Stimulated activated CD4-positive, alpha-beta T cell treated with anti-CD3 and anti-CD28 coated beads, Interleukin-1b, Interleukin-23, amount 100 ng/mL, for 1 hour (primary cell): ENCODE measurements around the gene MYO5B.

Experiments used
- DNase-seq, 2 donors: peaks; one replicate each; pipeline ENCODE4 v3.0.0-alpha.2; 2020; ENCODE audit warnings: low read depth in 2 of 2

MYO5B gene

DNA sequence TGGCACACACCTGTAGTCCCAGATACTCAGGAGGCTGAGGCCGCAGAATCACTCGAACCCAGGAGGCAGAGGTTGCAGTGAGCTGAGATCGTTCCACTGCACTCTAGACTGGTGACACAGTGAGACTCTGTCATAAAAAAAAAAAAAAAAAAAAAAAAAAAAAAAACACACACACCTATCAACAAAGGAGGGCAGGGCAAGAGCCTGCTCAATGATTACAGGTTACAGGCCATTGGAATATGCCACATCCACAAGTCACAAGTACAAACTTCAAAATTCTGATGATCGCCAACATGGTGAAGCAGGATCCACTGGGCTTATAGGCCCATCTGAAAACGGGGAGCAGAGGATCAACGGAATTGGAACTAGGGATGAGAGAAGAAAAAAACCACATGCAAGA, 6.3 kb downstream of the MYO5B start:
- DNase-seq, result no peak

DNA sequence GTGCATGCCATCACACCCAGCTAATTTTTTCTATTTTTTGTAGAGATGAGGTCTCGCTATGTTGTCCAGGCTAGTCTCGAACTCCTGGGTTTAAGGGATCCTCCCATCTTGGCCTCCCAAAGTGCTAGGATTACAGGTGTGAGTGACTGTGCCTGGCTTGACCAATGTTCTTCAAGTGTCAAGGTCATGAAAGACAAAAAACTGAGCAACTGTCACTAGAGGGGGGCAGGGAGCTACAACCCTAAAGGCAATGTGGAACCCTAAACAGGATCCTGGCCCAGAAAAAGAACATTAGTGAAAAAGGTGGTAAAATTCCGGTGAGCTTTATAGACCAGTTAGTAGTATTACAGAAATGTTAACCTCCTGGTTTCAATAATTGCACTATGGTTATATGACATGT, 7.3 kb downstream of the MYO5B start:
- no peak for DNase-seq

- DNase-seq, result no peak
These were observed 8.6 kb downstream of the MYO5B start for GRCh38 chr18:50186385-50186784.

DNA sequence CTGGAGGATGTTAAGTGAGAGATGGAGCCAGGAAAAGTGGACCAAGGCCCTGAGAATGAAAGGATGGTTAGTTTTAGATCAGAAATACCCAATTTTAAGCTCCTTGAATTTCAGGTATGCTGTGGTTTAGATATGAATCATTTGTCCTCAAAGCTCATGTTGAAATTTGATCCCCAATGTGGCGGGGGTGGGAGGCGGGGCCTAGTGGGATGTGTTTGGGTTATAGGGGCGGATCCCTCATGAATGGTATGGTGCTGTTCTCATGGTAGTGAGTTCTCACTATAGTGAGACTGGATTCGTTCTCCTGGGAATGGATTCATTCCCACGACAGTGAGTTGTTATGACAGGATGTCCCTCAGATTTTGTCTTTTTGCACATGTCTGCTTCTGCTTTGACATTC, 11.4 kb downstream of the MYO5B start:
- no peak for DNase-seq

- DNase-seq, result no peak
These were observed 12.4 kb downstream of the MYO5B start for GRCh38 chr18:50182511-50182910.

DNA sequence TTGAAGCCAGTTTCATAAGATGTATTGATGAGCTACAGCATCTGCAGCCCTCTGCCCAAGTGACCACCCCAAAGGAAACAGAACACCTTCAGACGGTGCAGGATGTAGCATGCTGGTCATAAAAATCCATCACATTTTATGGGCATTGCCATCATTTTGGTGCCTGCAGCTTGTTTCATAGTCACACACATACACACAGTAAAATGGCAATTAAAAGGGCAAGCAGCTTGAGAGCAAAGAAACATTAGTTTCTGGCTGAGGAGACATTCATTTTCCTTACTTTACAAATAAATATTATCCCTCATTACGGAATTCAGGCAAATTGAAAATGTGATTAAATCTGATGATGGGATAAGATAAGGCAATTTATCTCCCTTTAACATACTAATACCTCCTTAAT, 13.4 kb downstream of the MYO5B start:
- DNase-seq, result no peak

DNA sequence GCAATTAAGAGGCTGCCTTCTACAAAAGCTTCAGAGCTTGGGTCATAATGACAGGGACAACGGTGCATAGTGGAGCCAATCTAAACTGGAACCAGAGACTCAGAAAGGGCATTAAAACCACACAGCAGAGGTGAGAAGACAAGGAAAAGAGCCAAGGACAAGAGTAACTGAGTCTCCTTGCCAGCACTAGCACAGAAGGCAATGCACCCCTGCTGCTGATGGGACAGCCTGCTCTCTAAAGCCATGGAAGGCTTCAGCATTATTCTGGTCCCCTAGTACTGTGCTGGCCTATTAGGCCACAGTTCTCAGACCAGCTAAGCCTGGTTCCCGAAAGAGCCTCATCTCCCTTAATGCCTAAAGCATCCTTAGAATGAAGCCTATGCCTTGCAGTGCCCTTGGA, 15.5 kb downstream of the MYO5B start:
- no peak for DNase-seq

DNA sequence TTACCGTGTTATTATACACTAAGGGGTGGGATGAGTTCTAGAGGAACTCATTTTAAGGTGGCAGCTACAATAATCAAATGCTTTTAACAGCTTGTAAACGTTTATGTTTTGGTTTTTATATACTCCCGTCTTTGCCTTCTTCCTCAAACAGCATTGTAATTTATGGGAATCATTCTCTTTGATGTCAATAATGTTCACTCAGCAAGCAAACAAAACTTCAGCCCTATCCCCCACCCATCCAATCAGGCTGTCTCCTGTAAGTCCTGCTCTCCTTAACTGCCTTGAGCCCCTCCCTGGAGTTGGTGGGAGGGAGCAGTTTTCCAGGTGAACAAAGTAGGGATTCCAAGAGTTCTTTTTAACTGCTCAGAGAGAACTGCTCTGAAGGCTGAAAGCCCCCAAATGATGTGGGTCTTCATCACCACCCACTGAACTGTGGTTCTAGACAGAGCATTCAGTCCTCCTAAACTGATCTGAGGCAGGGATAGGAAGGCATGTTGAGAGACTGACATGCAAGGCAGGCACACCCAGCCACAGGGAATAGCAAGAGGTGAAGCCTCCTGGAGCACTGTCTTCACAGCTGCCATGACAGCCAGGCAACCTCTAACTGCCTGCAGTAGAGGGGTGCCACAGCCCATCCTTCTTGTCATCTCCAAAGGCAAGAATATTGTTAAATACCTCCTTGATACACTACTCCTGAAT, 17.5 kb downstream of the MYO5B start:
- DNase-seq, result no peak

DNA sequence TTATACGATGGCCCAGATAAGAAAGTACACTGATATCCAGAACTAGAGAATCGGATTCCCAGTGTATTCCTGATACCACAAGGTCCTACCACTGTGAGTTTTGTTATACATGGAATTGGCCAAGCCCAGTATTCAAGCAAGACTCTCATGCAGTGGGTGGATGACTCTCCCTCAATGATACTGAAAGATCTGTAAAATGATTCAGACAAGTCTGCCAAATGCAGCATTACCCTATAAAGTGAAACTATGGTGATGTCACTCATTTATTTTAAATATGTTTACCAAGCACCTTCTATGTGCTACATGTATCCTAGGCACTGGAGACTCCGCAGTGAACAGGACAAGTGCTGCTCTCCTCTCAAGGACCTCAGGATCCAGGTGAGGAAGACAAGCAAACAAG, 22.6 kb downstream of the MYO5B start:
- no peak for DNase-seq

GRCh38 chr18:50171406-50171805, 23.5 kb downstream of the MYO5B start:
- DNase-seq, result no peak

DNA sequence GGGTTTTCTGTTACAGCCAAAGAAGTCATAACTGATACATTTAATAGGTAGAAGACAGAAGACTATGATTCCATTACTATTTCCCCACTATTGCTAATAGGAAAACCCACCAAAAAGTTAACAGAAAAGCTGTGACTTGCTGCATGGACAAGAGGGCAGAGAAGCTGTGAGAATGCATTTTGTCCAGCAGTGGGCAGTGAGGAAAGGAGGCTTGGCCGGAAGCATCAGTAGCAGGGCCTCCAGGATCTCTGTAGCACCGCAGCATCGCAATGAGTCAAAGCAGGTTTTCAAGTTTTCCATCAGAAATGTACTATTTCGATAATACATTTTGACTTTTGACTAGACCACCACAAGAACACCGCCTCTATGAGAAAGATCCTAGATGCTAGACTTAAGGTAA, 24.9 kb downstream of the MYO5B start:
- DNase-seq, result no peak

GRCh38 chr18:50169149-50169548, 25.8 kb downstream of the MYO5B start:
- DNase-seq, result no peak

DNA sequence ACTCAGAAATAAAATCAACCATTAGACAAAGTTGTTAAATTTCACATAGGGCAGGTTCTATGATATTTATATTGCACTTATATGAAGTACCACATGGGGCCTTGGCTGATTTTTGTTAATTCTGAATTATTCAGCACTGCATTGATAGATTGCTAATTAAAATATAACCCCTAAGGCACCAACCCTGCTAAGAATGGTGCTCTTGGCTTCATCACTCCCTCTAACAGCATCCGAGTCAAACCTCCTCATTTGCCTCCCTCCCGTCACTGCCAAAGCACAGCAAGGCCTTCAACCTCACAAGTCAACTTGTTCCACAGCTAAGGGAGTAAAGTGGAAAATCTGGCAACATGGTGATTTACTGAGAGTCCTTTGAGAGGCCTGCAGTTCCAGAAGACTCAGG, 27.0 kb downstream of the MYO5B start:
- DNase-seq, result no peak

DNA sequence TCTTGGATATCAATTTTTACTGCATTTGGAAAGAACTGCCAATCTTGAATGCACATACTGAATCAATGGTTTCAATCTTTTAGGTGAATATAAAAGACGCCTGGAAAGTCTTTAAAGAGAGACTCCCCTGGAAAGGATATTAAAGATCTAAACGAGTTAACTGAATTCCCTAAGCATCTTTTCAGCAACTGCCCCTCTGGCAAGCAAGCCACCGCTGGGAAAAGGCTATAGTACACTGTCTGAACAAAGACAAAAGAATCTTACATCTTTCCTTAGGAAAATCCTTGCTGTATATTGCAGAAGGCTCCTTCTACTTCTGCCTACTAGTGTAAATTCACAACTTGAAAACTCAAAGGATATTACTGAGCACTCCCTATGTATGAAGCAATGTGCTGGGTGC, 28.0 kb downstream of the MYO5B start:
- no peak for DNase-seq

GRCh38 chr18:50163505-50163904, 31.4 kb downstream of the MYO5B start:
- no peak for DNase-seq

DNA sequence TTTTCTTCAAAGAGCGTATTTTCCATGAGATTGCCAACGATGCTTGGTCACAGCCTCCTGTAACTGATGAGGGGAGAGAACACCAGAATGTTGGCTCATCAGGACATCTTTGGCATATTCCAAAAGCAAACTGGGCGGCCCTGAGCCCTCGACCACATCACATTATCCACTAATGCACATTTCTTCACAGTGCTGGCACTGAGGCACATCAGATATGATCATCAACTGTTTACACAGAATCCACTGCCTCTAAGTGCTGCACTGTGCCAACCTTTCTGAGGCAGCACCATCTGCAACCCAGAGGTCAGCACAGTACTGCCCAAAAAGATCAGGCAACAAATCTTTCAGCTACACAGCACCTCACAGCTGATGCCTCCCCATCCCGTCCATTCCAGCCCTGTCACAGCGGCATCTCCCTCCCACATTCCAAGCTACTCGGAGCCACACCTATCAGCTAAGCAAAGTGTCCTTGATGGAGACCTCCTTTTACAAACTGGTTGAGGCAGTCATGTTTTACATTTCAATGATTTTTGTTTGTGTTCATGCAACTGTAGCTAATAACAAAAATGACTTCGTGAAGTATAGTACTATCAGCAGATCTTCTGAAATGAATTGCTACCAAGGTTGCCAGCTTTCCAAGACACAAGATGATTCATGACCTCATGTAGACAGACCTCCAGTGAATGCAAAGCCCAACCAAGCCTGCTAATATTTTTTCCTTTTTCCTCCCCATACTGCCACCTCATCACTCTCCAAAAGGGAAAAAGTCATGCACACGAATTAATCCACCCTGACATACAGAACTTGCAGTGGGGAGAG, 32.3 kb downstream of the MYO5B start:
- no peak for DNase-seq

- DNase-seq, result no peak
These were observed 33.2 kb downstream of the MYO5B start for GRCh38 chr18:50161597-50162205.

DNA sequence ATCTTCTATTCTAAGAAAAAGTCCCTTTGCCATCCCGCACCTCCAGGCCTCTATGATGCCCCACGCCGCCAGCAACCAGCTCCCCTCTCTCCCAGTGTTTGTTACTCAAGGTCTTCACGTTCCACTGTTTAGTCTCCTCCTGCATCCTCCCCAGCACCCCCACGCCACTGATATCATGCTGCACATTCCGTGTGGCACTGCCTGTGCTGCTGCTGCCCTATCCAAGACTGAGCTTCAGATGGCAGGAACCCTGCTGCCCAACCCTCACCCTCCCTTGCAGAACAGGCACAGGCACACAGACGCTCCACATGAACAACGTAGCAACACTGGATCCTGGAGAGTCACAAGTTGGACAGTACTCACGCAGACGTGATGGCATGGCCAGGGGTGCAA, 35.3 kb downstream of the MYO5B start:
- no peak for DNase-seq

DNA sequence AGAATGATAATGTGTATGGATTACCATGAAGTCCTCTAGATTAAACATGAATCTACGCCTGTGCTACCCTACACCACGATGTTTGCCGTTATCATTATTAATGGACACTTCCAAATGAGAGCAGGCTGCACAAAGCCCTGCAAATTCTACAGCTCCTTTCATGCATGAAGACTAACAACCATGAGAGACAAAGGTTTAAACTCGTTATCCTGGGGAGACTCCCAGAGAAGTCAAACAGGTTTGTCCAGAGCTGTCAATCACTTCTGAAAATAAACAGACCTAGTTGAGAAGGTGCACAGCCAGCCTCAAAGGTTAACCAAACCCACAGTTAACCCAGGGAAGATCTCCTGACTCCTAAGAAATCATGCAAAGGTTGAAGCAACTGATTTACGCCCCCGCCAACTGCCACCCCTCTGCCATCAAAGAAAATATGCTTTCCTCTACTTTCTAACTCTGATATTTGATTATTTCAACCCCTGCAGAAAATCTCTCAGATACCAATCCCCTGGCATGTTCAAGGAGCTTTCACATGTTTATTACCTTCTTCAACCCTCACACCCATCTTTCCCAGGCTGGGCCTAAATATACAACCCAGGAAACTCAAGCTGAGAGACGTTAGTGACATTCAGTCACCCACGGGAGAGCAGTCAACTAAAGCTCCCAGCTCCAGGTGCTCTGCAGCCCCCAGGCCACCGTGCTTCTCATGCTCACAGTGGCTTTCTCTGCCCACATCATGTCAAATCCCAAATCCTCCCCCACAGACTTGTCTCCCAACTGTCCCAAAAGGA, 35.9 kb downstream of the MYO5B start:
- no peak for DNase-seq

DNA sequence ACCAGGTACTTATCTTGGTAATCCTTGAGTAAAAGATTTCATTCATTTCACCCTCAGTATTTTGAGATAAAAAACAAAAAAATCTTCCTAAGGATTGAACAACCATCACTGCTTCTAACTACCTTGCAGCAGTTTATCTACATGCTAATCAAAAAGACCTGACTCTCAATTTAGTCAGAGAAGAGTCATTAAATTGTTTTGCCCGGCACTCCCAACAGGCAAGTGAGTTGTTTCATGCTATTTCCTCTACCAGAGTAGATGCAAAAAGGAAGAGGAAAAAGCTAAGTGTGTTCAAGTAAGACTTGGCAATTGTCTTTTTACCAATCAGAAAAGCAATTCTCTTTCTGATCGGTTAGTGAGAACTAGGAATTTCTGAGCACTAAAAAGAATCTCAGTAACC, 39.5 kb downstream of the MYO5B start:
- DNase-seq, result no peak

GRCh38 chr18:50154420-50154819, 40.5 kb downstream of the MYO5B start:
- DNase-seq, result no peak

GRCh38 chr18:50152900-50153299, 42.0 kb downstream of the MYO5B start:
- DNase-seq, result no peak
